UCSD-AML1 (cell line): ENCODE measurements around the gene EN2.

Experiments used
- DNase-seq: peaks from one replicate; lab custom pipeline; 2025; ENCODE audit not compliant: unreplicated experiment; lab: John Stamatoyannopoulos, UW

The EN2 gene

GRCh38 chr7:155463114-155463811, 5.3 kb downstream of the EN2 start:
- DNase-seq: no peak

- DNase-seq: no peak
Observed at GRCh38 chr7:155464183-155464582, 6.3 kb downstream of the EN2 start.

- no peak for DNase-seq
Observed at GRCh38 chr7:155464948-155465739, 7.2 kb downstream of the EN2 start.

- no peak for DNase-seq
Observed at GRCh38 chr7:155465761-155466141, 7.8 kb downstream of the EN2 start.

- DNase-seq: no peak
Observed at GRCh38 chr7:155466142-155466813, 8.3 kb downstream of the EN2 start.

GRCh38 chr7:155466814-155467733, 9.1 kb downstream of the EN2 start:
- DNase-seq: no peak

GRCh38 chr7:155467846-155468784, 10.2 kb downstream of the EN2 start:
- DNase-seq: no peak

GRCh38 chr7:155468785-155469148, 10.8 kb downstream of the EN2 start:
- no peak for DNase-seq

- DNase-seq: no peak
Observed at GRCh38 chr7:155469311-155470185, 11.6 kb downstream of the EN2 start.

- no peak for DNase-seq
Observed at GRCh38 chr7:155470186-155470487, 12.2 kb downstream of the EN2 start.

GRCh38 chr7:155470686-155471638, 13.0 kb downstream of the EN2 start:
- DNase-seq: no peak

- DNase-seq: no peak
Observed at GRCh38 chr7:155471718-155472117, 13.8 kb downstream of the EN2 start.

- no peak for DNase-seq
Observed at GRCh38 chr7:155477476-155477875, 19.5 kb downstream of the EN2 start.

GRCh38 chr7:155481764-155482163, 23.8 kb downstream of the EN2 start:
- DNase-seq: no peak

GRCh38 chr7:155482511-155483183, 24.7 kb downstream of the EN2 start:
- no peak for DNase-seq

GRCh38 chr7:155483245-155483644, 25.3 kb downstream of the EN2 start:
- no peak for DNase-seq

- no peak for DNase-seq
Observed at GRCh38 chr7:155483868-155484325, 26.0 kb downstream of the EN2 start.
